ENCODE results near the gene ZNF202. TPM values are rescaled to one million over a fixed set of nuclear protein-coding genes. Genes with fewer than 3 reads are reported as not detected.

The ZNF202 gene
- total and polyA plus RNA-seq, 2 donors (not counting 1 experiment from before 2014, with no cell fraction given) = 4.5 to 9.7 TPM

- peak overlapping the region; percentile 78 for H3K27ac ChIP-seq (ENCODE audit: insufficient read depth, low read length)
- H3K27me3 ChIP-seq (ENCODE audit: control insufficient read depth, insufficient read depth, low read length) = no peaks in the 10 kb centered on the region
- H3K4me3 ChIP-seq (replicated peaks in 1 of 4; ENCODE audit: control extremely low read depth in 1 of 4, insufficient read depth in 1 of 4, low read depth in 3 of 4, low read length in 4 of 4) = peak overlapping the region; percentile 53 to 88 (median 77)
- H3K9me3 ChIP-seq (ENCODE audit: control insufficient read depth, insufficient read depth, low read depth, low read length) = no peaks in the 10 kb centered on the region
- peak; percentile 2 to 3 for DNase-seq (ENCODE audit: low read depth in 2 of 2)
- peak overlapping the region; percentile 85 for H3K9ac ChIP-seq (ENCODE audit: insufficient read depth, low read length)
- peak overlapping the region; percentile 99 for H3K4me2 ChIP-seq (ENCODE audit: extremely low read depth, insufficient read depth, low read length)
- H2AFZ ChIP-seq (ENCODE audit: low read length) = peak overlapping the region; percentile 65
- no peaks in the 10 kb centered on the region for H3K4me1 ChIP-seq (ENCODE audit: control insufficient read depth, extremely low read depth, insufficient read depth, low read length)
- no peak for TF ChIP-seq CTCF (conservative IDR thresholded peaks at IDR 0.05 in 1 of 2, IDR thresholded peaks at IDR 0.05 in 1 of 2; ENCODE audit: low read depth in 1 of 2, low read length in 2 of 2)
- TF ChIP-seq EZH2 (IDR thresholded peaks at IDR 0.05; ENCODE audit: low read length, missing control alignments) = no peak
- H3K79me2 ChIP-seq (ENCODE audit: control insufficient read depth, insufficient read depth, low read length) = peaks cover 35% of the 10 kb centered on the region
- no peaks in the 10 kb centered on the region for H4K20me1 ChIP-seq (ENCODE audit: control insufficient read depth, extremely low read depth, insufficient read depth, low read length)
- no peaks in the 10 kb centered on the region for H3K36me3 ChIP-seq (ENCODE audit: control insufficient read depth, insufficient read depth, low read length)
Measured at GRCh38 chr11:123740787-123741158, 687 bp downstream of the ZNF202 start.

DNA sequence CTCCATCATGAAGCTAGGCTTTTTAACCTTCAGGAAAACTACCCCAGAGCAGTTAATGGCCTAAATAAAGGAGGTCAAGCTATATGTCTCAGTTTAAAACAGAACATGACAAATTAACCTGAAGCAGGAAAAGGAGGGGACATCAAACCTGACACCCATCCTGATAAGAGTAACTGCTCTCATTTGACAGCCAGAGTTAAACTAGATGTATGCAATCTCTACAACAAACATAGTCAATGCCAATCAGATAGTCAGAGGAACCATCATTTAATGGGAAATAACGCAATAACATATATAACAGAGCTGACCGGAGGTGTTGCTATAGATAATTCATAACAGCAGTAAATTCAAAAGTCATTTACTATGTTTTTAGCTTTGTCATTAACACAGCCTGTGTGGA is 3.1 kb downstream of the ZNF202 start:
- H4K20me1 ChIP-seq (ENCODE audit: control insufficient read depth, extremely low read depth, insufficient read depth, low read length) = no peaks in the 10 kb centered on the region
- H3K79me2 ChIP-seq (ENCODE audit: control insufficient read depth, insufficient read depth, low read length) = peaks cover 35% of the 10 kb centered on the region
- H3K4me2 ChIP-seq (ENCODE audit: extremely low read depth, insufficient read depth, low read length) = no peak overlapping the region
- no peaks in the 10 kb centered on the region for H3K27me3 ChIP-seq (ENCODE audit: control insufficient read depth, insufficient read depth, low read length)
- H3K27ac ChIP-seq (ENCODE audit: insufficient read depth, low read length) = no peak overlapping the region
- no peak overlapping the region for H2AFZ ChIP-seq (ENCODE audit: low read length)
- no peak for DNase-seq (ENCODE audit: low read depth in 2 of 2)
- TF ChIP-seq EZH2 (IDR thresholded peaks at IDR 0.05; ENCODE audit: low read length, missing control alignments) (no peak), CTCF (conservative IDR thresholded peaks at IDR 0.05 in 1 of 2, IDR thresholded peaks at IDR 0.05 in 1 of 2; ENCODE audit: low read depth in 1 of 2, low read length in 2 of 2) (no peak)
- H3K9ac ChIP-seq (ENCODE audit: insufficient read depth, low read length) = no peak overlapping the region
- H3K4me3 ChIP-seq (replicated peaks in 1 of 4; ENCODE audit: control extremely low read depth in 1 of 4, insufficient read depth in 1 of 4, low read depth in 3 of 4, low read length in 4 of 4) = no peak overlapping the region
- no peaks in the 10 kb centered on the region for H3K9me3 ChIP-seq (ENCODE audit: control insufficient read depth, insufficient read depth, low read depth, low read length)
- H3K4me1 ChIP-seq (ENCODE audit: control insufficient read depth, extremely low read depth, insufficient read depth, low read length) = no peaks in the 10 kb centered on the region
- H3K36me3 ChIP-seq (ENCODE audit: control insufficient read depth, insufficient read depth, low read length) = no peaks in the 10 kb centered on the region

DNA sequence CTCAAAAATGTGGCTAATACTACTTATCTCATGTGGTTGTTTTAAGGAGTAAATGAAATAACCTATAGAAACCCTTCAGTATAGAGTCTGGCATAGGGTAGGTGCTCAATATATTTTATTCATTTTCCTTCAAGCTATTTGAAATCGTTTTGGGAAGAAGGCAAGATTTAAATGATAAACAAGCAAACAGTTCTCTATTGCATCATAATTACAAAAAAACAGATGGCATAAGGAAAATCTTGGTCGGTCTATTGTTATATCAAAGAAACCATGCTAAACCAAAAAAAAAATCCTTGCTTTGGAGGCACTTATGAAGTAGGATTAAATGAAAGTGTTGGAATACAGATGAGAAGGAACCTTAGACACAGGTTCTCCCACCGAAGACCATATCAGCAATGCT is 4.7 kb downstream of the ZNF202 start:
- Histone ChIP-seq H2AFZ (ENCODE audit: low read length) (no peak overlapping the region), H3K4me1 (ENCODE audit: control insufficient read depth, extremely low read depth, insufficient read depth, low read length) (no peaks in the 10 kb centered on the region), H3K9ac (ENCODE audit: insufficient read depth, low read length) (no peak overlapping the region), H3K79me2 (ENCODE audit: control insufficient read depth, insufficient read depth, low read length) (peaks cover 35% of the 10 kb centered on the region), H3K27ac (ENCODE audit: insufficient read depth, low read length) (no peak overlapping the region), H3K9me3 (ENCODE audit: control insufficient read depth, insufficient read depth, low read depth, low read length) (no peaks in the 10 kb centered on the region), H4K20me1 (ENCODE audit: control insufficient read depth, extremely low read depth, insufficient read depth, low read length) (no peaks in the 10 kb centered on the region), H3K36me3 (ENCODE audit: control insufficient read depth, insufficient read depth, low read length) (no peaks in the 10 kb centered on the region), H3K4me3 (replicated peaks in 1 of 4; ENCODE audit: control extremely low read depth in 1 of 4, insufficient read depth in 1 of 4, low read depth in 3 of 4, low read length in 4 of 4) (no peak overlapping the region), H3K27me3 (ENCODE audit: control insufficient read depth, insufficient read depth, low read length) (no peaks in the 10 kb centered on the region), H3K4me2 (ENCODE audit: extremely low read depth, insufficient read depth, low read length) (no peak overlapping the region)
- no peak for DNase-seq (ENCODE audit: low read depth in 2 of 2)
- TF ChIP-seq CTCF (conservative IDR thresholded peaks at IDR 0.05 in 1 of 2, IDR thresholded peaks at IDR 0.05 in 1 of 2; ENCODE audit: low read depth in 1 of 2, low read length in 2 of 2) (no peak), EZH2 (IDR thresholded peaks at IDR 0.05; ENCODE audit: low read length, missing control alignments) (no peak)
